OCI-LY7 (cell line): ENCODE measurements around the gene ADORA2A. TPM values are rescaled to one million over a fixed set of nuclear protein-coding genes. Genes with fewer than 3 reads are reported as not detected.

Source experiments
- BruUV-seq: library from RNA; stranded (reverse); fragments of 400-500 nt; replicated peaks from 2 replicates; lab custom pipeline; 2021; lab: Mats Ljungman, UMichigan
- CTCF ChIA-PET: fragments of 300-600 bp; sonication (Branson Sonifier 250); formaldehyde crosslinking; loops from one replicate; lab custom pipeline; 2022; ENCODE audit warnings: antibody characterized with exemption; ENCODE audit not compliant: unreplicated experiment; lab: Charles Lee
- POLR2A ChIA-PET: fragments of 300-600 bp; sonication (Branson Sonifier 250); formaldehyde crosslinking; loops from one replicate; lab custom pipeline; 2022; ENCODE audit warnings: antibody characterized with exemption; lab: Charles Lee
- DNase-seq: peaks from one replicate; pipeline ENCODE4 v3.0.0-alpha.2; 2015; ENCODE audit warnings: low spot score
- H2AFZ ChIP-seq: fragments of 200-600 bp; sonication (generic), shearing (Covaris generic); 2 replicates; pipeline ENCODE4 v1.6.1; 2014; ENCODE audit warnings: mild to moderate bottlenecking, antibody characterized with exemption, low read length, moderate library complexity
- H3K27ac ChIP-seq: fragments of 200-600 bp; sonication (generic); 2 replicates; pipeline ENCODE4 v1.5.1; 2014; ENCODE audit warnings: mixed run types, low read depth, mild to moderate bottlenecking, moderate library complexity, low read length, inconsistent platforms; ENCODE audit not compliant: poor library complexity, severe bottlenecking
- H3K36me3 ChIP-seq: fragments of 200-600 bp; sonication (generic); 2 replicates; pipeline ENCODE4 v1.6.1; 2014; ENCODE audit warnings: mild to moderate bottlenecking, antibody characterized with exemption, low read length, moderate library complexity, mixed read lengths; ENCODE audit not compliant: insufficient read depth
- H3K4me1 ChIP-seq: fragments of 200-600 bp; sonication (generic); 2 replicates; pipeline ENCODE4 v1.5.1; 2014; ENCODE audit warnings: mild to moderate bottlenecking, low read length; ENCODE audit not compliant: insufficient read depth, poor library complexity, severe bottlenecking
- H3K4me2 ChIP-seq: fragments of 200-600 bp; sonication (generic); 2 replicates; pipeline ENCODE4 v1.6.1; 2014; ENCODE audit warnings: mild to moderate bottlenecking, low read length
- H3K4me3 ChIP-seq: fragments of 200-600 bp; sonication (generic); 2 replicates; pipeline ENCODE4 v1.5.1; 2014; ENCODE audit warnings: mild to moderate bottlenecking, low read depth, low read length; ENCODE audit not compliant: poor library complexity, severe bottlenecking
- H3K79me2 ChIP-seq: fragments of 200-600 bp; sonication (generic); 2 replicates; pipeline ENCODE4 v1.6.1; 2016; ENCODE audit warnings: low read depth, mild to moderate bottlenecking, low read length, moderate library complexity, mixed read lengths; ENCODE audit not compliant: insufficient read depth
- H3K9me2 ChIP-seq: fragments of 200-600 bp; sonication (generic); 2 replicates; pipeline ENCODE4 v1.6.1; 2016; ENCODE audit warnings: mild to moderate bottlenecking, low read length, mixed read lengths; ENCODE audit not compliant: insufficient read depth
- H3K9me3 ChIP-seq: fragments of 200-600 bp; sonication (generic); 2 replicates; pipeline ENCODE4 v1.6.1; 2014; ENCODE audit warnings: mild to moderate bottlenecking, mixed run types, low read length, mixed read lengths
- H4K20me1 ChIP-seq: fragments of 200-600 bp; sonication (generic); 2 replicates; pipeline ENCODE4 v1.6.1; 2014; ENCODE audit warnings: mild to moderate bottlenecking, antibody characterized with exemption, low read length, moderate library complexity, mixed read lengths; ENCODE audit not compliant: insufficient read depth
- CTCF ChIP-seq: fragments of 200-600 bp; sonication (generic); conservative IDR thresholded peaks from 2 replicates; pipeline ENCODE4 v1.5.1; 2014; ENCODE audit warnings: mild to moderate bottlenecking, antibody characterized with exemption, low read length, moderate library complexity, mixed read lengths
- EZH2phosphoT487 ChIP-seq: fragments of 200-600 bp; sonication (generic); IDR thresholded peaks from 2 replicates; pipeline ENCODE4 v1.6.1; 2018; ENCODE audit warnings: low read depth, borderline replicate concordance, mild to moderate bottlenecking, mixed run types, antibody characterized with exemption, low read length, moderate library complexity, mixed read lengths
- intact Hi-C: fragments of 100-400 bp; cut with micrococcal nuclease; formaldehyde crosslinking; loops from one replicate; pipeline ENCODE4 v1.10.0; 2022; ENCODE audit not compliant: unreplicated experiment
- total RNA-seq, 2 experiments: library from RNA; depleted of rRNA in 1 of 2; stranded (reverse); fragments of >200 nt in 1 of 2; shearing (Covaris generic) in 1 of 2; gene quantifications; 2 replicates each; pipeline ENCODE4 v1.2.3, GENCODE V29; 2014 to 2022

ADORA2A gene
- total RNA-seq, 2 experiments from 2014 or later, result 35.0 to 35.7 TPM

GRCh38 chr22:24459911-24460310 lies 32.5 kb downstream of the ADORA2A start:
- Histone ChIP-seq H4K20me1 (no peaks in the 10 kb centered on the region), H3K4me3 (no peak overlapping the region), H3K4me1 (peaks cover 8% of the 10 kb centered on the region), H3K36me3 (no peaks in the 10 kb centered on the region), H3K4me2 (no peak overlapping the region), H2AFZ (peak overlapping the region; percentile 35; the same call in 1 of the 2 replicates), H3K9me3 (no peaks in the 10 kb centered on the region), H3K27ac (no peak overlapping the region), H3K9me2 (no peaks in the 10 kb centered on the region), H3K79me2 (no peaks in the 10 kb centered on the region)
- DNase-seq, result no peak
- ChIA-PET CTCF (no interaction called here), POLR2A (no interaction called here)
- no peak for TF ChIP-seq EZH2phosphoT487
- TF ChIP-seq CTCF, result no peak
- intact Hi-C loops, result no loop called here
- no TSS peak for BruUV-seq

- POLR2A ChIA-PET, result interaction anchor here (1.1 kb wide), 1 partner anchor 63 kb away, joined by 3 read pairs; no protein-coding TSS in a partner anchor
- Histone ChIP-seq H3K9me3 (no peaks in the 10 kb centered on the region), H4K20me1 (no peaks in the 10 kb centered on the region), H3K36me3 (no peaks in the 10 kb centered on the region), H3K4me1 (peaks cover 8% of the 10 kb centered on the region), H3K4me3 (no peak overlapping the region), H2AFZ (no peak overlapping the region), H3K9me2 (no peaks in the 10 kb centered on the region), H3K27ac (no peak overlapping the region), H3K4me2 (no peak overlapping the region), H3K79me2 (no peaks in the 10 kb centered on the region)
- CTCF ChIA-PET, result no interaction called here
- BruUV-seq, result no TSS peak
- TF ChIP-seq CTCF, result no peak
- TF ChIP-seq EZH2phosphoT487, result no peak
- DNase-seq, result no peak
- intact Hi-C loops, result no loop called here
These were observed 33.2 kb downstream of the ADORA2A start for GRCh38 chr22:24460418-24461089.
